ENCODE measurements around the gene PTH1R.

- TF ChIP-seq CTCF (IDR thresholded peaks at IDR 0.05) (no peak), POLR2A (IDR thresholded peaks at IDR 0.05; ENCODE audit: low read depth) (no peak), POLR2AphosphoS5 (IDR thresholded peaks at IDR 0.05) (no peak), EP300 (IDR thresholded peaks at IDR 0.05) (no peak)
Observed at GRCh38 chr3:46835491-46835890, 42.0 kb upstream of the PTH1R start.

All from esophagus muscularis mucosa (tissue), 4 donors.